GM19043 (cell line): ENCODE results near the gene BMERB1.
"Not testable (repeated sequence)": the region's sequence is repeated elsewhere in the genome, so short reads cannot be mapped to it uniquely, and the experiment has no call there.

Experiments
- ATAC-seq: cut with Tn5 transposase; IDR thresholded peaks from one replicate; pipeline ENCODE4 v1.9.1; 2021; ENCODE audit warnings: low read depth; ENCODE audit not compliant: unreplicated experiment

Gene BMERB1

GRCh38 chr16:15459791-15460190 lies 25.4 kb downstream of the BMERB1 start:
- ATAC-seq, result no peak

- no peak for ATAC-seq
These were observed 26.2 kb downstream of the BMERB1 start for GRCh38 chr16:15460601-15461000.

DNA sequence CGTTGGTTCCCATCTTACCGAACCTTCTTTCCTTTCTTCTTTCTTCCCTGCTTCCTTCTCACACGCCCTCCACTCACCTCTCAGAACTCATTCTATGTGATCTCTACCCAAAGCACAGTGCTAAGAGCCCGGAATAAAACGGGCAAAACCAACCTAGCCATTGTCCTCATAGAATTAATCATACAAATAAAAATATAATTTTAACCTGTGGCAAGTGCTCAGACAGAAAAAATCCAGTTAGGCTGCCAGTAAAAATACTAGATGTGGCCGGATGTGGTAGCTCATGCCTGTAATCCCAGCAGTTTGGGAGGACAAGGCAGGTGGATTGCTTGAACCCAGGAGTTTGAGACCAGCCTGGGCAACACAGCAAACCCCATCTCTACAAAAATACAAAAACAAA lies 27.0 kb downstream of the BMERB1 start:
- no peak for ATAC-seq

DNA sequence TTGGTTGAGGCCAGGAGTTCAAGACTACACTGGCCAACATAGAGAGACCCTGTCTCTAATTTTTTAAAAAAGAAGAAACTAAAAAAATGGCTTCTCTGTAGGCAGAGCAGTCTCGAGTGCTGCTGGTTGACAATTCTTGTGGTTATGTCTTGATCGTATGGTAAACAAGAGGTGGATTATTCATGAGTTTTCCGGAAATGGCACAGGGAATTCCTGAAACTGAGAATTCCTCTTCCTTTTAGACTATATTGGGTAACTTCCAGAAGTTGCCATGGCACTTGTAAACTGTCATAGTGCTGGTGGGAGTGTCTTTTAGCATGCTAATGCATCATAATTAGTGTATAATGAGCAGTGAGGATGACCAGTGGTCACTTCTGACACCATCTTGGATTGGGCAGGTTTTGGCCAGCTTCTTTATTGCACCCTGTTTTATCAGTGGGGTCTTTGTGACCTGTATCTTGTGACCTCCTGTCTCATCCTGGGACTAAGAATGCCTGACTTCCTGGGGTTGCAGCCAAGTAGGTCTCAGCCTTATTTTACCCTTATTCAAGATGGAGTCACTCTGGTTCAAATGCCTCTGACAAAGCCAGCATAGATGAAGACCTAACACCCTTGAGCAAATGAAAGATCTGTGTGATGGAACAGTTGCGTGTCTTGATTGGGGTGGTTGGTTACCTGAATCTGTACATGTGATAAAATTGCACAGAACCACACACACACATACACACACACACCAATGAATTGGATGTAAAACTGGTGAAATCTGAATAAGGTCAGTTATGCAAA lies 30.2 kb downstream of the BMERB1 start:
- no peak for ATAC-seq

DNA sequence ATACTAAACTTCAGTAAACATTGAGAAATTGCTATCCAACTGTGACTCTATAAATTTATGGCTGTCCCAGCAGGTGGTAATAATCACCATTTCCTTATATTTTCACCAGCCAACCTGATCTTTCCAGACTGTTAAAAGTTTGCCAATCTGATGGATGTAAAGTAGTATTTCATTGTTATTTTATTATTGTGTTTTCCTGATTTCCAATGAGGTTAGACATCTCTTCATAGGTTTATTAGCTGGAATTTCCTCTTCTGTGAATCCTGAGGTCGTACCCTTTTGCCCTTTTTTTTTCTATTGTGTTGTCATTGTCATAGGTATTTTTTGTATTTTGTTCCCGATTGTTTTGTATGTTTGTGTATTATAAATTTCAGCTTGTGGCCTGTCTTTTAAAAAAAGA lies 31.7 kb downstream of the BMERB1 start:
- no peak for ATAC-seq

GRCh38 chr16:15466886-15467781 lies 32.7 kb downstream of the BMERB1 start:
- ATAC-seq, result no peak

- ATAC-seq, result not testable (repeated sequence)
These were observed 42.6 kb downstream of the BMERB1 start for GRCh38 chr16:15476971-15477370.

DNA sequence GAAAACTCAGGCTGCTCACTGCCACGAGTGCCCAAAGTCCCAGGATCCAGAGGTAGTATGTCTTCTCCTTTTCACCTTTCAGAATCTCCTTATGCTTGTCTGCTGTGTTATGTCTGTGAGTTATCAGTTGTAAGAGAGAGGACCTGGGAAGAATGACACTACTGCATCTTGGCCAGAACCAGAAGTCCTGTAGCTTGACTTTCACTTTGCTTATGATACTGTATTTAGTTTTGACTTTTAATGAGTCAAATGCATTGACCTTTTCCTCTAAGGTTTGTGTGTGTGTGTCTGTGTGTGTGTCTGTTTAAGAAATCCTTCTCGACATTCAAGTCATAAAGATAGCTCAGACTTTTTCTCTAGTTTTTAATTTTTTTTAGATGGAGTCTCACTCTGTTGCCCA lies 43.4 kb downstream of the BMERB1 start:
- ATAC-seq, result no peak

DNA sequence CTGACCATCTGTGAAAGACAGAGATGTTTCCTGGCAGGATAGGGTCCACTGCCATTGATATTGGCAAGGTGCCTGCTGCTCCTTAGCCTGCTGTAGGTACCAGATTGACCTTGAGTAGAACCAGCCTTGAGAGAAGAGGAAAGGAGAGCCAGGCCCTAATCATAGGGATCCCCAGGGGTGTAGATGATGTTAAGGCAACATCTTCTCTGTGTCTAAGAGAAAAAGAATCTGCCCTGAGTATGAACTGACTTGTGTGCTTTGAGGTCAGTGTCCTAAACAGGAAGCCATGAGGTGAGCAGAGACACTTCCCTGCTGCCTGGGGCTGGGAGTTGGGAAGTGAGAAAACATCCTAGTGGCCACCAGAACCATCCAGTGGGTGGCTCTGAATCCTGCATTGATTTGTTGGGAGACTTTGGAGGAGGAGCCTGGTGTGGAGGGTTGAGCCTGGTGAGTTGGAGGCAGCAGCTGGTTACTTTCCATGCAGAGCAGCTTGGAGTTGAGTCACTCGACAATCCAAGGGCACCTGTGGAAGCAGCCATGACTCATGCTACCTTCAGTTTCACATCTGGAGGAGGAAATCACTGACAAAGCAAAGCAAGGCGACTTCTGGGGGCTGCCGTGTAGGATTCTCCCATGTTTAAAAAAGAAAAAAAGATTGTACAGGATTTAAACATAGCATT lies 47.8 kb downstream of the BMERB1 start:
- ATAC-seq, result no peak

DNA sequence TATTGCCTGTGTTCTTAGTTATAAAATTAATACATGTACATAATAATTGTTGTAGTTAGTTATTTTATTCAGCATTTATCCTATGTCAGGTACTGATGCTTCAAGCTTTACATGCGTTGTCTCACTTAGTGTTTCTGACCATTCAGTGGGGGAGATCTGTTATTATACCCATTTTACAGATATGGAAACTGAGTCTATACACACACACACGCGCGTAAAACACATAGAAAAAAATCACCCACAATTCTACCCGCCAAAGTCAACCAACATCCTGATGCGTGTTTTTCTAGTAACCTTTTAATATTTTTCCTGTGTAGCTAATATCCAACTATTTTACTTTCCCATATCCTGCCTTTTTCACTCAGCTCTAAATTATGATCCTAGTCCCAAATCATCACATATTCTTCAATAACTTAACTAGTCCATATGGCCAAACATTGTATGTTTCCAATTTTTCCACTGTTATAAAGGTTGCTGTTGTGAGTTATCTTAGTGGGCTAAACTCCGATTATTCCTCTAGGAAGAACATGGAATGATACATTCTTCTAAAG lies 48.4 kb downstream of the BMERB1 start:
- no peak for ATAC-seq

DNA sequence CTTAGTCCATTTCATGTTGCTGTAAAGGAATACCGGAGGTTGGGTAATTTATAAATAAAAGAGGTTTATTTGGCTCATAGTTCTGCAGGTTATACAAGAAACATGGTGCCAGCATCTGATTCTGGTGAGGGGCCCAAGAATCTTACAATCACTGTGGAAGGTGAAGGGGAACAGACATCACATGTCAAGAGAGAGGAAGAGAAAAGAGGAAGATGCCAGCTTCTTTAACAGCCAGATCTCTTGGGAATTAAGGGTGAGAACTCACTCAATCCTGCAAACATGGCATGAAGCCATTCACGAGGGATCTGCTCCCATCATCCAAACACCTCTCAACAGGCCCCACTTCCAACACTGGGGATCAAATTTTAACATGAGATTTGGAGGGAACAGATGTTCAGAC lies 49.5 kb downstream of the BMERB1 start:
- no peak for ATAC-seq

DNA sequence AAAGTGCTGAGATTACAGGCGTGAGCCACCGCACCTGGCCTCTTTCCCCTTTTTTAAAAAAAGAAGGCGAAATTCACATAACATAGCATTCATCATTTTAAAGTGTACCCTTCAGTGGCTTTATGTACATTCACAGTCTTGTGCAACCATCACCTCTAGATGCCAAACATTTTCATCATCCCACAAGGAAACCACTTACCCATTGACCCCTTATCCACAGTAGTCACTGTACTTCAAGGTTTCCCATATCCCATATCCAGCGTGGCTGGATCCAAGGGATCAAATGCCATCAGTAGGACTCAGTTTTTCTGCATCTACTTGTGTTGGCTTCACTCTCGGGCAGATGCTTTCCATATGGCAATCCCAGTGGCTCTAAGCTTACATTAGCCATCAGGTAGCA lies 50.3 kb downstream of the BMERB1 start:
- no peak for ATAC-seq

DNA sequence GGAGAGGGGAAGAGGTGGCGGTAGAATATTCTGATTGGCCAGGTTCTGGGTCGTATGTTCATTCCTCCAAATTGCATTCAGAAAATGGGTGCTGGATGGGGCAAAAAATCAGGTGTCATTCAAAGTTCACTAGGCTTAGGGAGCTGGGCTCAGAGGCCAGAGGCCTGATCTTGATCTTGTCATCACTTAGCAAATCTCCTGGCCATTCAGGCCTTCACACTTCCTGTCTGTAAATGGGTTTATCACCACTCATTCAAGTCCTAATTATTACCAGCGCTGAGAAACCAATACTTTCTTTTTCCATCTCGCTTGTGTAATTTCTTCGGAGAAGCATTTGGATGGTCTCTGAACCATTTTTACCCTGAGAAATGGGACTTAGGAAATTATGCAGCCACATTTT lies 50.8 kb downstream of the BMERB1 start:
- ATAC-seq, result no peak

GRCh38 chr16:15486661-15487060 lies 52.3 kb downstream of the BMERB1 start:
- ATAC-seq, result no peak

GRCh38 chr16:15487336-15488284 lies 53.2 kb downstream of the BMERB1 start:
- no peak for ATAC-seq

GRCh38 chr16:15489016-15489415 lies 54.6 kb downstream of the BMERB1 start:
- ATAC-seq, result no peak

- ATAC-seq, result no peak
These were observed 55.8 kb downstream of the BMERB1 start for GRCh38 chr16:15490123-15490711.

- no peak for ATAC-seq
These were observed 57.0 kb downstream of the BMERB1 start for GRCh38 chr16:15491411-15491810.

GRCh38 chr16:15492091-15492740 lies 57.8 kb downstream of the BMERB1 start:
- ATAC-seq, result no peak
